Urinary bladder (tissue), 4 donors: ENCODE measurements around the gene TIMM17B. TPM values are rescaled to one million over a fixed set of nuclear protein-coding genes. Genes with fewer than 3 reads are reported as not detected.
"Not testable (repeated sequence)": the region's sequence is repeated elsewhere in the genome, so short reads cannot be mapped to it uniquely, and the experiment has no call there.

Experiments
- DNase-seq: peaks from one replicate; pipeline ENCODE4 v3.0.0-alpha.2; 2015; ENCODE audit errors: extremely low spot score
- H3K27ac ChIP-seq: one replicate; pipeline ENCODE4 v1.5.1; 2013; ENCODE audit warnings: low read depth, mild to moderate bottlenecking, moderate library complexity
- H3K36me3 ChIP-seq: one replicate; pipeline ENCODE4 v1.6.1; 2013; ENCODE audit warnings: mild to moderate bottlenecking, moderate library complexity; ENCODE audit not compliant: insufficient read depth
- H3K4me1 ChIP-seq: one replicate; pipeline ENCODE4 v1.6.1; 2013; ENCODE audit warnings: mild to moderate bottlenecking, moderate library complexity; ENCODE audit not compliant: insufficient read depth
- H3K4me3 ChIP-seq: one replicate; pipeline ENCODE4 v1.5.1; 2013; ENCODE audit warnings: low read depth, low read length
- WGBS: extraction: QIAGEN DNeasy Blood & Tissue Kit; methylation state at CpG from one replicate; pipeline ENCODE4 v1.1.7; 2013; 5-methylcytosine and 5-hydroxymethylcytosine counted together
- polyA plus RNA-seq: library from polyadenylated mRNA; stranded (reverse); fragments of 200-250 nt; gene quantifications from one replicate; pipeline ENCODE4 v1.2.3, GENCODE V29; 2013
- total RNA-seq: library from RNA; depleted of rRNA; stranded (reverse); fragments of >200 nt; gene quantifications from one replicate; pipeline ENCODE4 v1.2.3, GENCODE V29; 2014
- donor health status: healthy with polysubstance abuse.
- donor health status: healthy.

TIMM17B gene
- total and polyA plus RNA-seq, 2 donors, result 15.0 to 54.4 TPM

DNA sequence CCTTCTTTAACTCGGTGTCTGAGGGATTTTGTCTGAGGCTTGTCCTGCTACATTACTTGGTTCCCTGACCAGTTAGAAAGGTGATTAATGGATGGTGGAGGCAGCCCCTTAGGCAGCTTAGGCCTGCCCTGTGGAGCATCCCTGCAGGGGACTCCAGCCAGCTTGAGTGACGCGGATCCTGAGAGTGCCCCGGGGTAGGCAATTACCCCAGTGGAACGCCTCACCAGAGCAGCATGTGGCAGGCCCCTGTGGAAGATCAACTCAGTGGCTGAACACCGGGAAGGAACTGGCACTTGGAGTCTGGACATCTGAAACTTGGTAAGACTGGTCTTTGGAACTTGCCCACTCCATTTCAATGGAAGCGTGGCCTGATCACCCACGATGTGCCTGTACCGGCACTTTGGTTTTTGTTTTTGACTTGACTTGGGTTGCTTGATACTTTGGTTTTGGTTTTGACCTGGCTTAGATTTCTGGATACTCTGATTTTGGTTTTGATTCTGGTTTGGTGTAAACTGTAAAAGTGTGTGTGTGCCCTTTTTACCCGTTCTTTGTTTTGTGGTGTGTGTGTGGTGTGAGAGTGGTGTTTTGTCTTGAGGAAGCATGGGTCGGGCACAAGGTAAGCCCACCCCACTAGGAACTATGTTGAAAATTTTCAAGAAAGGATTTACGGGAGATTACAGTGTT, 43.3 kb downstream of the TIMM17B start:
- not testable (repeated sequence) for H3K4me3 ChIP-seq, H3K4me1 ChIP-seq, DNase-seq, H3K27ac ChIP-seq, H3K36me3 ChIP-seq
- WGBS, result 83% methylated on average over 12 of the region's 12 CpGs

DNA sequence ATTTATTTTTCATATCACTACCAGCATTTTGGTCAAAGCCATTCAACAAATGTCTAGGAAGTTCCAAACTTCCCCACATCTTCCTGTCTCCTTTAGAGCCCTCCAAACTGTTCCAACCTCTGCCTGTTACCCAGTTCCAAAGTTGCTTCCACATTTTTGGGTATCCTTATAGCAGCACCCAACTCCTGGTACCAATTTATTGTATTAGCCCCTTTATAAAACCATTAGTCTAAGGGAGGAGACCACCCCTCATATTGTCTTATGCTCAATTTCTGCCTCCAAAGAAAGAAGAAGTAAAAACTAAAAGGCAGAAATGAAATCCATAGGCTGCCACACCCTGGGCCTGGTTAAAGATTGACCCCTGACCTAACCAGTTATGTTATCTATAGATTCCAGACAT, 44.1 kb downstream of the TIMM17B start:
- not testable (repeated sequence) for DNase-seq, H3K27ac ChIP-seq, H3K4me3 ChIP-seq, H3K36me3 ChIP-seq, H3K4me1 ChIP-seq

DNA sequence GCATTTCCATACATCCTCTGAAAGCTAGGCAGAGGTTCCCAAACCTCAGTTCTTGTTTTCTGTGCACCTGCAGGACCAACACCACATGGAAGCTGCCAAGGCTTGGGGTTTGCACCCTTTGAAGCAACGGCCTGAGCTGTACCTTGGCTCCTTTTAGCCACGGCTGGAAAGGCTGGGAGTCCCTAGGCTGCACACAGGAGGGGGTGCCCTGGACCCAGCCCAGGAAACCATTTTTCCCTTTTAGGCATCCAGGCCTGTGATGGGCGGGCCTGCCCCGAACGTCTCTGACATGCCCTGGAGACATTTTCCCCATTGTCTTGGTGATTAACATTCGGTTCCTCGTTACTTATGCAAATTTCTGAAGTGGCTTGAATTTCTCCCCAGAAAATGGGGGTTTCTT, 44.7 kb downstream of the TIMM17B start:
- WGBS, result 82% methylated on average over 7 of the region's 7 CpGs
- H3K4me1 ChIP-seq, result no peaks in the 10 kb centered on the region
- H3K36me3 ChIP-seq, result no peaks in the 10 kb centered on the region
- DNase-seq, result no peak
- H3K27ac ChIP-seq, result no peak overlapping the region
- H3K4me3 ChIP-seq, result no peak overlapping the region

DNA sequence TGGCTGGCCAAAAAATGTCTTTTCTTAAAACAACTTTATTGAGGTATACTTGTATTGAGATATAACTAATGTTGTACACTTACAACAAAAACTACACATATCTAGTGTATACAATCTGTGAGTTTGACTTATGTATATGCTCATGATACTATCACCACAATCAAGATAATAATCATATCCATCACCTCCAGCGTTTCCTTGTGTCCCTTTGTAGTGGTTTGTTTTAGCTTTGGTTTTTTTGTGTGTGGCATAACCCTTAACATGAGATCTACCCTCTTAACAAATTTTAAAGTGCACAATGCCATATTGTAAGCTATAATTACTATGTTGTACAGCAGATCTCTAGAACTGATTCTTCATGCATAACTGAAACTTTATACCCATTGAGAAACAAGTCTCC, 48.7 kb downstream of the TIMM17B start:
- 60% methylated on average over 1 of the region's 1 CpG for WGBS
- no peak for DNase-seq

More for the DNA sequence above, 48.7 kb downstream of the TIMM17B start:
- Histone ChIP-seq H3K4me1 (no peaks in the 10 kb centered on the region), H3K27ac (no peak overlapping the region), H3K36me3 (no peaks in the 10 kb centered on the region), H3K4me3 (no peak overlapping the region)

Other genes with a start within 250 kb of the TIMM17B start
- gene WAS, start 214.0 kb downstream of the TIMM17B start, total RNA-seq, result 1.0 TPM
- gene WAS, start 214.0 kb downstream of the TIMM17B start, polyA plus RNA-seq, result 6.1 TPM
- gene SUV39H1, start 201.0 kb downstream of the TIMM17B start, total RNA-seq, result 2.8 TPM
- 6.0 TPM for gene SUV39H1, start 201.0 kb downstream of the TIMM17B start, polyA plus RNA-seq
- not detected for gene GLOD5, start 136.0 kb downstream of the TIMM17B start, total RNA-seq
- not detected for gene GLOD5, start 136.0 kb downstream of the TIMM17B start, polyA plus RNA-seq
- gene GATA1, start 111.2 kb downstream of the TIMM17B start, total RNA-seq, result not detected
- 0.34 TPM for gene GATA1, start 111.2 kb downstream of the TIMM17B start, polyA plus RNA-seq
- gene HDAC6, start 95.7 kb downstream of the TIMM17B start, total RNA-seq, result 63.8 TPM
- gene HDAC6, start 95.7 kb downstream of the TIMM17B start, polyA plus RNA-seq, result 42.0 TPM
- not detected for gene ERAS, start 71.3 kb downstream of the TIMM17B start, total RNA-seq
- 0.10 TPM for gene ERAS, start 71.3 kb downstream of the TIMM17B start, polyA plus RNA-seq
- 1.1 TPM for gene PCSK1N, start 62.2 kb downstream of the TIMM17B start, total RNA-seq
- gene PCSK1N, start 62.2 kb downstream of the TIMM17B start, polyA plus RNA-seq, result 6.9 TPM
- gene PQBP1, start 162 bp upstream of the TIMM17B start, total RNA-seq, result 13.9 TPM
- gene PQBP1, start 162 bp upstream of the TIMM17B start, polyA plus RNA-seq, result 102 TPM
- 10.5 TPM for gene SLC35A2, start 13.9 kb upstream of the TIMM17B start, total RNA-seq
- 18.9 TPM for gene SLC35A2, start 13.9 kb upstream of the TIMM17B start, polyA plus RNA-seq
- gene PIM2, start 21.3 kb upstream of the TIMM17B start, total RNA-seq, result 4.0 TPM
- gene PIM2, start 21.3 kb upstream of the TIMM17B start, polyA plus RNA-seq, result 8.4 TPM
- 21.3 TPM for gene OTUD5, start 59.8 kb upstream of the TIMM17B start, total RNA-seq
- 48.9 TPM for gene OTUD5, start 59.8 kb upstream of the TIMM17B start, polyA plus RNA-seq
- 2.4 TPM for gene KCND1, start 74.1 kb upstream of the TIMM17B start, total RNA-seq
- gene KCND1, start 74.1 kb upstream of the TIMM17B start, polyA plus RNA-seq, result 3.3 TPM
- 16.1 TPM for gene GRIPAP1, start 104.5 kb upstream of the TIMM17B start, total RNA-seq
- 27.9 TPM for gene GRIPAP1, start 104.5 kb upstream of the TIMM17B start, polyA plus RNA-seq
- 11.7 TPM for gene TFE3, start 145.6 kb upstream of the TIMM17B start, total RNA-seq
- 63.5 TPM for gene TFE3, start 145.6 kb upstream of the TIMM17B start, polyA plus RNA-seq
- gene CCDC120, start 161.2 kb upstream of the TIMM17B start, total RNA-seq, result 2.7 TPM
- 4.5 TPM for gene CCDC120, start 161.2 kb upstream of the TIMM17B start, polyA plus RNA-seq
- gene PRAF2, start 176.2 kb upstream of the TIMM17B start, total RNA-seq, result 4.3 TPM
- gene PRAF2, start 176.2 kb upstream of the TIMM17B start, polyA plus RNA-seq, result 44.0 TPM
- gene WDR45, start 182.1 kb upstream of the TIMM17B start, total RNA-seq, result 36.3 TPM
- gene WDR45, start 182.1 kb upstream of the TIMM17B start, polyA plus RNA-seq, result 77.5 TPM
- 15.1 TPM for gene GPKOW, start 226.0 kb upstream of the TIMM17B start, total RNA-seq
- gene GPKOW, start 226.0 kb upstream of the TIMM17B start, polyA plus RNA-seq, result 27.2 TPM